Prostate gland (tissue), 2 donors: ENCODE results near the gene CIRBP. TPM values are rescaled to one million over a fixed set of nuclear protein-coding genes. Genes with fewer than 3 reads are reported as not detected.

ENCODE experiments used
- DNase-seq: peaks from one replicate; pipeline ENCODE4 v3.0.0-alpha.2; 2019; ENCODE audit warnings: low spot score
- H3K27ac ChIP-seq, 2 donors: fragments of 200-600 bp; sonication (generic); 2 replicates each; pipeline ENCODE4 v1.5.1; 2017 to 2019
- H3K27me3 ChIP-seq: fragments of 200-600 bp; sonication (generic); replicated peaks from 2 replicates; pipeline ENCODE4 v1.5.1; 2019; ENCODE audit not compliant: insufficient read depth
- H3K36me3 ChIP-seq, 2 donors: fragments of 200-600 bp; sonication (generic); 1 replicate in 1 of 2; 2 replicates in 1 of 2; pipeline versions ENCODE4 v1.5.1 to v1.8.1; 2017 to 2019
- H3K4me1 ChIP-seq: fragments of 200-600 bp; sonication (generic); replicated peaks from 2 replicates; pipeline ENCODE4 v1.5.1; 2019
- H3K4me3 ChIP-seq, 2 donors: fragments of 200-600 bp; sonication (generic); 2 replicates each; pipeline ENCODE4 v1.5.1; 2017 to 2019
- H3K9me3 ChIP-seq: fragments of 200-600 bp; sonication (generic); 2 replicates; pipeline ENCODE4 v1.5.1; 2017
- POLR2A ChIP-seq: fragments of 450-650 bp; IDR thresholded peaks from one replicate; pipeline ENCODE4 v1.6.1; 2016; ENCODE audit warnings: antibody characterized with exemption, mild to moderate bottlenecking
- POLR2AphosphoS5 ChIP-seq: sonication (generic); formaldehyde crosslinking; IDR thresholded peaks from one replicate; pipeline ENCODE4 v1.6.1; 2017; ENCODE audit warnings: antibody characterized with exemption
- WGBS: methylation state at CpG from one replicate; pipeline ENCODE4 v1.1.5; 2018; 5-methylcytosine and 5-hydroxymethylcytosine counted together
- intact Hi-C: fragments of 100-400 bp; cut with DNase I; formaldehyde crosslinking; loops from one replicate; pipeline ENCODE4 v1.14.2; 2022
- total RNA-seq, 2 donors: library from RNA; depleted of rRNA; stranded (reverse); fragments of >200 nt; gene quantifications; one replicate each; pipeline ENCODE4 v1.1.0, GENCODE V29; 2016
- TF ChIP-seq, protein P1 (sequence below), 4 experiments: fragments of 200-600 bp in 2 of 4; fragments of 450-650 bp in 2 of 4; sonication (generic) in 2 of 4; IDR thresholded peaks; 1 replicate in 3 of 4; 2 replicates in 1 of 4; pipeline ENCODE4 v1.5.1; 2016 to 2019; ENCODE audit warnings: antibody characterized with exemption in 4 of 4, mild to moderate bottlenecking in 2 of 4, moderate library complexity in 2 of 4

Gene CIRBP
- total RNA-seq, 2 donors from 2014 or later = 753 to 863 TPM

DNA sequence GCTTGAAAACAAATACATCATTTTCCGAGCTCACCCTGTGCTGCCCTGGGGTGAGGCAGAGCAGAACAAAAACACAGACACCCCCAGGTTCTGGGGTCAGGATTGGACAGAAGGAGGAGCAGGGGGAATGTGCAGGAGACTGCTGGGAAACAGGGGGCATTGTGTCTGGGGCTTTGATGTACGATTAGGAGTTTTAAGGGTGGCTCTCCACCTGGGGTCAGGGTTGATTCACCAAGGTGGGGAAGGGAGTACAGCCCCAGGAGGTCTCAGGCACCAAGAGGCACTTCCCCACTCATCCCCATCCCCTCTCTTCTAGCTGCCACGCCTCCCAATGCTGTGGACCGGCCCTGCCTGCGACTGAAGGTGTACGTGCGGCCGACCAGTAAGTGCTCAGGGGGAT is 29.1 kb downstream of the CIRBP start:
- DNase-seq = no peak
- H3K4me1 ChIP-seq = no peaks in the 10 kb centered on the region
- intact Hi-C loops = no loop called here
- no peak overlapping the region for H3K4me3 ChIP-seq
- no peaks in the 10 kb centered on the region for H3K27me3 ChIP-seq
- H3K36me3 ChIP-seq = no peaks in the 10 kb centered on the region
- no peak for TF ChIP-seq POLR2A
- TF ChIP-seq, protein P1, sequence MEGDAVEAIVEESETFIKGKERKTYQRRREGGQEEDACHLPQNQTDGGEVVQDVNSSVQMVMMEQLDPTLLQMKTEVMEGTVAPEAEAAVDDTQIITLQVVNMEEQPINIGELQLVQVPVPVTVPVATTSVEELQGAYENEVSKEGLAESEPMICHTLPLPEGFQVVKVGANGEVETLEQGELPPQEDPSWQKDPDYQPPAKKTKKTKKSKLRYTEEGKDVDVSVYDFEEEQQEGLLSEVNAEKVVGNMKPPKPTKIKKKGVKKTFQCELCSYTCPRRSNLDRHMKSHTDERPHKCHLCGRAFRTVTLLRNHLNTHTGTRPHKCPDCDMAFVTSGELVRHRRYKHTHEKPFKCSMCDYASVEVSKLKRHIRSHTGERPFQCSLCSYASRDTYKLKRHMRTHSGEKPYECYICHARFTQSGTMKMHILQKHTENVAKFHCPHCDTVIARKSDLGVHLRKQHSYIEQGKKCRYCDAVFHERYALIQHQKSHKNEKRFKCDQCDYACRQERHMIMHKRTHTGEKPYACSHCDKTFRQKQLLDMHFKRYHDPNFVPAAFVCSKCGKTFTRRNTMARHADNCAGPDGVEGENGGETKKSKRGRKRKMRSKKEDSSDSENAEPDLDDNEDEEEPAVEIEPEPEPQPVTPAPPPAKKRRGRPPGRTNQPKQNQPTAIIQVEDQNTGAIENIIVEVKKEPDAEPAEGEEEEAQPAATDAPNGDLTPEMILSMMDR (IDR thresholded peaks at IDR 0.05) = no peak
- no peak for TF ChIP-seq POLR2AphosphoS5
- WGBS = 90% methylated on average over 8 of the region's 8 CpGs
- no peaks in the 10 kb centered on the region for H3K9me3 ChIP-seq
- H3K27ac ChIP-seq = no peak overlapping the region

DNA sequence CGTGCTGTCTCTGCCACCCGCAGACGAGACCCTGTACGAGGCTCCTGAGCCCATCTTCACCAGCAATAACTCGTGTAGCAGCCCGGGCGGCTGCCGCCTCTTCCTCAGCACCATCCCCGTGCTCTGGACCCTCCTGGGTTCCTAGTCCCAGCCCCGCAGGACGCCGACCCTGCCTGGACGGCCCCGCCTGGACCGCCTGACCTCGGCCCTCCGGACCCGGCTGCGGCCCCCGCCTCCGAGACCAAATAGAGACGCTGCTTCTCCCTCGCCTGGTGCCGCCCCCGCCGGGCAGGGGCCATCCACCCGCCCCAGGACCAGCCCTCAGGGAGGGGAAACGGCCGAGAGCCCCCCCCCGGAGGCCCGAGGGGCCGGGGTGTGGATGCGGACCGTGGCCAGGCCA is 30.7 kb downstream of the CIRBP start:
- Histone ChIP-seq H3K9me3 (no peaks in the 10 kb centered on the region), H3K4me1 (no peaks in the 10 kb centered on the region), H3K27ac (no peak overlapping the region), H3K27me3 (no peaks in the 10 kb centered on the region), H3K4me3 (no peak overlapping the region), H3K36me3 (no peaks in the 10 kb centered on the region)
- TF ChIP-seq, protein P1 (IDR thresholded peaks at IDR 0.05) = no peak
- TF ChIP-seq POLR2AphosphoS5 (no peak), POLR2A (no peak)
- intact Hi-C loops = no loop called here
- DNase-seq = no peak
- 81% methylated on average over 29 of the region's 34 CpGs for WGBS

DNA sequence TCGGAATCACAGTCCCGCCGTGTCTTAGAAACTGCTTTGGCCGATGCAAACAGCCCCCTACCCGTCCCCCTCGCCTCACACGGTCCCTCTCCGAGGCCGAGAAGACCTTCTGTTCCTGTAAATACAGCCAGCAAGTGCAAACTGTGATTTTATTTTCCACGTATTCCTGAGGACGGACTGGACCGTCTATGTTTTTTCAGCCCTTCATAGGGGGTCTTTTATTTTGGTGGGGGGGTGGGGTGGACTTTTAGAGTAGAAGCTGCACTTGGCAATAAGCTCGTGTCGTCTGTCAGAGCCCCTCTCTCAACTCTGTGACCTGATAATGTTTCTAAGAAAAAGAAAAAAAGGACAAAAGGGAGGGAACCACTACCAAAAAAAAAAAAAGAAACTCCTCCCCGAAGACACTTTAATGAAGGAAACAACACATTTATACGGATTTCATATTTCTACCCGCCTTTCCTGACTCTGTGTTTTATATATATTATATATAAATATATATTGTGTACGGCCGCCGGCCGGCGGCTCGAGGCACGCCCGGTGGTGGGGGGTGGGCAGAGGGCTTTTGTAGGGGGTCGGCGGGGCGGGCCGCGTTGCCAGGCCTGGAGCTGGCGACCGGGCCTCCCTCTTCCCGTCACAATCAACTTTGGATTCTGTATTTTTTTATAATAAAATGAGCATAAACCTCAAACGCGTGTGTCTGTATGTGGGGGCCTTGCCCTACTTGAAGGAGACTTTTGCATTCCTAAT is 31.8 kb downstream of the CIRBP start:
- H3K4me3 ChIP-seq = no peak overlapping the region
- no peaks in the 10 kb centered on the region for H3K4me1 ChIP-seq
- WGBS = 85% methylated on average over 35 of the region's 35 CpGs
- H3K36me3 ChIP-seq = no peaks in the 10 kb centered on the region
- no peak for DNase-seq
- TF ChIP-seq POLR2AphosphoS5 (no peak), POLR2A (no peak)
- TF ChIP-seq, protein P1 (IDR thresholded peaks at IDR 0.05) = no peak
- H3K27me3 ChIP-seq = no peaks in the 10 kb centered on the region
- H3K9me3 ChIP-seq = no peaks in the 10 kb centered on the region
- H3K27ac ChIP-seq = no peak overlapping the region
- intact Hi-C loops = no loop called here

DNA sequence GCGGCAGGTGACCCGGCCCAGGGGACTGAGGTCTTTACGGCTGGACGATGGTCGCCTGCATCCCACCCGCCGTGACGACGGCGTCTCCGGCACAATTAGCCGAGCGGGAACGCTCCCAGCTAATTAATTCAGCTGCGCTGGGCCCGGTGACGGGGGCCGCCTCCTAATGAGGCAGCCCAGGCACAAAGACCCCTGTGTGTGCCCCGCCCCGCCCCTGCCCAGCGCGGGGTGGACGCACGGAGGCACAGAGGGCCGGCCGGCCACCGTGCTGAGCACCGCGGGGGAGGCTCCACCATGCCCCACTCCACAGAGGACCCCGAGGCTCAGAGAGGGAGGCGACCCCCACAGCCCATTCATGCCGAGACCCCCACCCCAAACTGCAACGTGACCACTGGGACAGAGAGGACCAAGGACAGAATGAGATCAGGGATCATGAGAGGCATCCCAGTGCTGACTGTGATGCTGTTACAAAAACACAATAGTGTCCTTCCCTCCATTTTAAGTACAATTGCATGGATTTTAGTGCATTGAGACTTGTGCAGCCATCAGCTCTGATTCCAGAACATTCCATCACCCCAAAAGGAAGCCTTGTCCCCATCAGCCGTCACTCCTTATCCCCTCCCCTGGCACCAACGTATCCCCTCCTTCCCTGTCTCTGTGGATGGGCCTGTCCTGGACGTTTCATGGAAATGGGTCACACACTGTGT is 33.6 kb downstream of the CIRBP start:
- Histone ChIP-seq H3K36me3 (no peaks in the 10 kb centered on the region), H3K27me3 (no peaks in the 10 kb centered on the region), H3K4me3 (no peak overlapping the region), H3K27ac (no peak overlapping the region), H3K9me3 (no peaks in the 10 kb centered on the region), H3K4me1 (no peaks in the 10 kb centered on the region)
- TF ChIP-seq, protein P1 (IDR thresholded peaks at IDR 0.05) = no peak
- TF ChIP-seq POLR2A (no peak), POLR2AphosphoS5 (no peak)
- intact Hi-C loops = no loop called here
- no peak for DNase-seq
- WGBS = 67% methylated on average over 34 of the region's 36 CpGs
